H54 (cell line): ENCODE results near the gene PPCS.
"Not testable (repeated sequence)": the region's sequence is repeated elsewhere in the genome, so short reads cannot be mapped to it uniquely, and the experiment has no call there.

Source experiments
- DNase-seq: peaks from one replicate; pipeline ENCODE4 v3.0.0; 2011; ENCODE audit warnings: low spot score, mixed read lengths; ENCODE audit not compliant: insufficient read length
- FAIRE-seq: peaks from 3 replicates; lab custom pipeline; 2011; peaks lifted over from hg19 to GRCh38; lab: Jason Lieb, UNC
- POLR2A ChIP-seq: IDR thresholded peaks from 2 replicates; pipeline ENCODE4 v1.6.1; 2011; ENCODE audit warnings: low read depth, mild to moderate bottlenecking, low read length

The PPCS gene

GRCh38 chr1:42463921-42464320, 7.6 kb downstream of the PPCS start:
- DNase-seq (no peak), FAIRE-seq (no peak)
- TF ChIP-seq POLR2A = no peak

GRCh38 chr1:42466030-42466429, 9.7 kb downstream of the PPCS start:
- no peak for TF ChIP-seq POLR2A

GRCh38 chr1:42469727-42470126, 13.4 kb downstream of the PPCS start:
- FAIRE-seq (no peak), DNase-seq (no peak)
- no peak for TF ChIP-seq POLR2A

More at GRCh38 chr1:42466030-42466429, 9.7 kb downstream of the PPCS start:
- no peak for FAIRE-seq
- DNase-seq = no peak

GRCh38 chr1:42476605-42477004, 20.3 kb downstream of the PPCS start:
- DNase-seq (no peak), FAIRE-seq (no peak)
- no peak for TF ChIP-seq POLR2A

- FAIRE-seq = peak; percentile 23
- DNase-seq = not testable (repeated sequence)
These were observed 21.0 kb downstream of the PPCS start for GRCh38 chr1:42477354-42477753.

- no peak for TF ChIP-seq POLR2A
- FAIRE-seq = no peak
- no peak for DNase-seq
These were observed 21.4 kb downstream of the PPCS start for GRCh38 chr1:42477775-42478174.

GRCh38 chr1:42479621-42480020, 23.3 kb downstream of the PPCS start:
- DNase-seq (peak; percentile 34), FAIRE-seq (peak; percentile 94)
- no peak for TF ChIP-seq POLR2A

- FAIRE-seq (no peak), DNase-seq (no peak)
- no peak for TF ChIP-seq POLR2A
These were observed 24.6 kb downstream of the PPCS start for GRCh38 chr1:42480921-42481320.

- no peak for TF ChIP-seq POLR2A
- FAIRE-seq = peak; percentile 73
- no peak for DNase-seq
These were observed 26.4 kb downstream of the PPCS start for GRCh38 chr1:42482635-42483153.

GRCh38 chr1:42484382-42484781, 28.0 kb downstream of the PPCS start:
- TF ChIP-seq POLR2A = no peak
- FAIRE-seq = peak; percentile 100
- DNase-seq = peak; percentile 46

- FAIRE-seq = no peak
- no peak for DNase-seq
- TF ChIP-seq POLR2A = no peak
These were observed 33.9 kb downstream of the PPCS start for GRCh38 chr1:42490237-42490636.

- not testable (repeated sequence) for FAIRE-seq, DNase-seq
These were observed 45.7 kb downstream of the PPCS start for GRCh38 chr1:42502031-42502430.

- no peak for TF ChIP-seq POLR2A
- FAIRE-seq = no peak
- DNase-seq = no peak
These were observed 48.3 kb downstream of the PPCS start for GRCh38 chr1:42504535-42505128.

- no peak for TF ChIP-seq POLR2A
- DNase-seq = no peak
- no peak for FAIRE-seq
These were observed 50.2 kb downstream of the PPCS start for GRCh38 chr1:42506576-42506975.
